Vagina (tissue), 2 donors: ENCODE measurements around the gene CRACR2B. TPM values are rescaled to one million over a fixed set of nuclear protein-coding genes. Genes with fewer than 3 reads are reported as not detected.

Experiments used
- DNase-seq, 2 donors: peaks; one replicate each; pipeline ENCODE4 v3.0.0-alpha.2; 2017; ENCODE audit errors: extremely low spot score in 2 of 2
- H3K27ac ChIP-seq: fragments of 200-600 bp; sonication (generic); one replicate; pipeline ENCODE4 v1.5.1; 2019
- H3K27me3 ChIP-seq: fragments of 200-600 bp; sonication (generic); one replicate; pipeline ENCODE4 v1.5.1; 2019
- H3K36me3 ChIP-seq, 2 donors: fragments of 200-600 bp; sonication (generic); one replicate each; pipeline ENCODE4 v1.5.1; 2017 to 2019
- H3K4me1 ChIP-seq: fragments of 200-600 bp; sonication (generic); one replicate; pipeline ENCODE4 v1.5.1; 2019
- H3K4me3 ChIP-seq, 2 donors: fragments of 200-600 bp; sonication (generic); 1 replicate in 1 of 2; 2 replicates in 1 of 2; pipeline ENCODE4 v1.5.1; 2016 to 2019
- H3K9me3 ChIP-seq: fragments of 200-600 bp; sonication (generic); one replicate; pipeline ENCODE4 v1.5.1; 2019
- CTCF ChIP-seq, 3 experiments: fragments of 450-650 bp in 2 of 3; fragments of 200-600 bp in 1 of 3; sonication (generic) in 1 of 3; IDR thresholded peaks; one replicate each; pipeline ENCODE4 v1.5.1; 2017 to 2019; ENCODE audit warnings: antibody characterized with exemption in 3 of 3, mild to moderate bottlenecking in 2 of 3, moderate library complexity in 2 of 3
- POLR2A ChIP-seq, 2 donors: fragments of 450-650 bp; IDR thresholded peaks; one replicate each; pipeline ENCODE4 v1.6.1; 2017; ENCODE audit warnings: antibody characterized with exemption in 2 of 2, mild to moderate bottlenecking in 2 of 2, moderate library complexity in 2 of 2
- POLR2AphosphoS5 ChIP-seq, 2 donors: sonication (generic); formaldehyde crosslinking; IDR thresholded peaks; one replicate each; pipeline ENCODE4 v1.9.0; 2017; ENCODE audit warnings: antibody characterized with exemption in 2 of 2, mild to moderate bottlenecking in 2 of 2, low read depth in 1 of 2; ENCODE audit not compliant: insufficient read depth in 1 of 2
- intact Hi-C: fragments of 100-400 bp; cut with DNase I; formaldehyde crosslinking; loops from one replicate; pipeline ENCODE4 v1.15.1; 2023
- total RNA-seq: library from RNA; depleted of rRNA; stranded (reverse); fragments of >200 nt; gene quantifications from one replicate; pipeline ENCODE4 v1.2.3, GENCODE V29; 2016

CRACR2B gene
- total RNA-seq, 1 donor from 2014 or later, result 4.9 TPM

- Histone ChIP-seq H3K36me3 (no peaks in the 10 kb centered on the region), H3K4me3 (no peak overlapping the region), H3K27ac (no peak overlapping the region), H3K27me3 (no peaks in the 10 kb centered on the region), H3K4me1 (peaks cover 56% of the 10 kb centered on the region), H3K9me3 (no peaks in the 10 kb centered on the region)
- no peak for TF ChIP-seq CTCF (IDR thresholded peaks at IDR 0.05)
- TF ChIP-seq POLR2AphosphoS5 (IDR thresholded peaks at IDR 0.05; ENCODE audit: insufficient read depth in 1 of 2, low read depth in 1 of 2), result no peak
- TF ChIP-seq POLR2A (IDR thresholded peaks at IDR 0.05), result no peak
- intact Hi-C loops, result loop anchor here (5.0 kb wide), 1 partner anchor 200 kb away; no protein-coding TSS in a partner anchor
- DNase-seq, result no peak
Measured at GRCh38 chr11:852762-853161, 25.0 kb downstream of the CRACR2B start.

- Histone ChIP-seq H3K4me3 (no peak overlapping the region), H3K27ac (no peak overlapping the region), H3K27me3 (no peaks in the 10 kb centered on the region), H3K9me3 (no peaks in the 10 kb centered on the region), H3K36me3 (no peaks in the 10 kb centered on the region), H3K4me1 (peaks cover 53% of the 10 kb centered on the region)
- TF ChIP-seq CTCF (IDR thresholded peaks at IDR 0.05), result no peak
- no peak for TF ChIP-seq POLR2A (IDR thresholded peaks at IDR 0.05)
- TF ChIP-seq POLR2AphosphoS5 (IDR thresholded peaks at IDR 0.05; ENCODE audit: insufficient read depth in 1 of 2, low read depth in 1 of 2), result no peak
- intact Hi-C loops, result loop anchor here (5.0 kb wide), 1 partner anchor 198 kb away; no protein-coding TSS in a partner anchor
- DNase-seq, result no peak
Measured at GRCh38 chr11:853682-854448, 26.1 kb downstream of the CRACR2B start.

- Histone ChIP-seq H3K36me3 (no peaks in the 10 kb centered on the region), H3K27me3 (no peaks in the 10 kb centered on the region), H3K4me3 (no peak overlapping the region), H3K9me3 (no peaks in the 10 kb centered on the region), H3K27ac (no peak overlapping the region), H3K4me1 (peaks cover 56% of the 10 kb centered on the region)
- no peak for TF ChIP-seq POLR2AphosphoS5 (IDR thresholded peaks at IDR 0.05; ENCODE audit: insufficient read depth in 1 of 2, low read depth in 1 of 2)
- no peak for TF ChIP-seq CTCF (IDR thresholded peaks at IDR 0.05)
- no peak for TF ChIP-seq POLR2A (IDR thresholded peaks at IDR 0.05)
- intact Hi-C loops, result loop anchor here (5.0 kb wide), 1 partner anchor 198 kb away; no protein-coding TSS in a partner anchor
- no peak for DNase-seq
Measured at GRCh38 chr11:854601-855329, 27.0 kb downstream of the CRACR2B start.

GRCh38 chr11:855330-855674 is 27.6 kb downstream of the CRACR2B start:
- no peaks in the 10 kb centered on the region for H3K9me3 ChIP-seq
- DNase-seq, result no peak
- H3K4me1 ChIP-seq, result peaks cover 57% of the 10 kb centered on the region
- H3K27ac ChIP-seq, result no peak overlapping the region
- no peaks in the 10 kb centered on the region for H3K36me3 ChIP-seq
- no peak overlapping the region for H3K4me3 ChIP-seq
- intact Hi-C loops, result no loop called here
- no peak for TF ChIP-seq POLR2A (IDR thresholded peaks at IDR 0.05)
- no peak for TF ChIP-seq CTCF (IDR thresholded peaks at IDR 0.05)
- no peak for TF ChIP-seq POLR2AphosphoS5 (IDR thresholded peaks at IDR 0.05; ENCODE audit: insufficient read depth in 1 of 2, low read depth in 1 of 2)
- no peaks in the 10 kb centered on the region for H3K27me3 ChIP-seq

- no peak for DNase-seq
- peaks cover 53% of the 10 kb centered on the region for H3K4me1 ChIP-seq
- no peaks in the 10 kb centered on the region for H3K36me3 ChIP-seq
- no peaks in the 10 kb centered on the region for H3K27me3 ChIP-seq
- H3K4me3 ChIP-seq, result no peak overlapping the region
- H3K27ac ChIP-seq, result no peak overlapping the region
- TF ChIP-seq POLR2AphosphoS5 (IDR thresholded peaks at IDR 0.05; ENCODE audit: insufficient read depth in 1 of 2, low read depth in 1 of 2) (no peak), POLR2A (IDR thresholded peaks at IDR 0.05) (no peak), CTCF (IDR thresholded peaks at IDR 0.05) (no peak)
- H3K9me3 ChIP-seq, result no peaks in the 10 kb centered on the region
- intact Hi-C loops, result no loop called here
Measured at GRCh38 chr11:855796-856195, 28.1 kb downstream of the CRACR2B start.
